NT2/D1 (cell line): ENCODE data around the gene SAMSN1.

Source experiments
- SUZ12 ChIP-seq: IDR thresholded peaks from 2 replicates; pipeline ENCODE4 v1.6.1; 2011; ENCODE audit not compliant: insufficient read length, insufficient read depth; ENCODE audit errors: extremely low read depth
- ZNF274 ChIP-seq: IDR thresholded peaks from 2 replicates; pipeline ENCODE4 v1.6.1; 2011; ENCODE audit warnings: mild to moderate bottlenecking, low read depth, low read length

GRCh38 chr21:14474995-14475394 is 71.1 kb downstream of the SAMSN1 start:
- TF ChIP-seq SUZ12 (no peak), ZNF274 (no peak)
